OCI-LY7 (cell line): ENCODE measurements around the gene CNKSR3. TPM values are rescaled to one million over a fixed set of nuclear protein-coding genes. Genes with fewer than 3 reads are reported as not detected.

Experiments used
- BruUV-seq: library from RNA; stranded (reverse); fragments of 400-500 nt; replicated peaks from 2 replicates; lab custom pipeline; 2021; lab: Mats Ljungman, UMichigan
- CTCF ChIA-PET: fragments of 300-600 bp; sonication (Branson Sonifier 250); formaldehyde crosslinking; loops from one replicate; lab custom pipeline; 2022; ENCODE audit warnings: antibody characterized with exemption; ENCODE audit not compliant: unreplicated experiment; lab: Charles Lee
- POLR2A ChIA-PET: fragments of 300-600 bp; sonication (Branson Sonifier 250); formaldehyde crosslinking; loops from one replicate; lab custom pipeline; 2022; ENCODE audit warnings: antibody characterized with exemption; lab: Charles Lee
- DNase-seq: peaks from one replicate; pipeline ENCODE4 v3.0.0-alpha.2; 2015; ENCODE audit warnings: low spot score
- H2AFZ ChIP-seq: fragments of 200-600 bp; sonication (generic), shearing (Covaris generic); 2 replicates; pipeline ENCODE4 v1.6.1; 2014; ENCODE audit warnings: mild to moderate bottlenecking, antibody characterized with exemption, low read length, moderate library complexity
- H3K27ac ChIP-seq: fragments of 200-600 bp; sonication (generic); 2 replicates; pipeline ENCODE4 v1.5.1; 2014; ENCODE audit warnings: mixed run types, low read depth, mild to moderate bottlenecking, moderate library complexity, low read length, inconsistent platforms; ENCODE audit not compliant: poor library complexity, severe bottlenecking
- H3K36me3 ChIP-seq: fragments of 200-600 bp; sonication (generic); 2 replicates; pipeline ENCODE4 v1.6.1; 2014; ENCODE audit warnings: mild to moderate bottlenecking, antibody characterized with exemption, low read length, moderate library complexity, mixed read lengths; ENCODE audit not compliant: insufficient read depth
- H3K4me1 ChIP-seq: fragments of 200-600 bp; sonication (generic); 2 replicates; pipeline ENCODE4 v1.5.1; 2014; ENCODE audit warnings: mild to moderate bottlenecking, low read length; ENCODE audit not compliant: insufficient read depth, poor library complexity, severe bottlenecking
- H3K4me2 ChIP-seq: fragments of 200-600 bp; sonication (generic); 2 replicates; pipeline ENCODE4 v1.6.1; 2014; ENCODE audit warnings: mild to moderate bottlenecking, low read length
- H3K4me3 ChIP-seq: fragments of 200-600 bp; sonication (generic); 2 replicates; pipeline ENCODE4 v1.5.1; 2014; ENCODE audit warnings: mild to moderate bottlenecking, low read depth, low read length; ENCODE audit not compliant: poor library complexity, severe bottlenecking
- H3K79me2 ChIP-seq: fragments of 200-600 bp; sonication (generic); 2 replicates; pipeline ENCODE4 v1.6.1; 2016; ENCODE audit warnings: low read depth, mild to moderate bottlenecking, low read length, moderate library complexity, mixed read lengths; ENCODE audit not compliant: insufficient read depth
- H3K9me2 ChIP-seq: fragments of 200-600 bp; sonication (generic); 2 replicates; pipeline ENCODE4 v1.6.1; 2016; ENCODE audit warnings: mild to moderate bottlenecking, low read length, mixed read lengths; ENCODE audit not compliant: insufficient read depth
- H3K9me3 ChIP-seq: fragments of 200-600 bp; sonication (generic); 2 replicates; pipeline ENCODE4 v1.6.1; 2014; ENCODE audit warnings: mild to moderate bottlenecking, mixed run types, low read length, mixed read lengths
- H4K20me1 ChIP-seq: fragments of 200-600 bp; sonication (generic); 2 replicates; pipeline ENCODE4 v1.6.1; 2014; ENCODE audit warnings: mild to moderate bottlenecking, antibody characterized with exemption, low read length, moderate library complexity, mixed read lengths; ENCODE audit not compliant: insufficient read depth
- CTCF ChIP-seq: fragments of 200-600 bp; sonication (generic); conservative IDR thresholded peaks from 2 replicates; pipeline ENCODE4 v1.5.1; 2014; ENCODE audit warnings: mild to moderate bottlenecking, antibody characterized with exemption, low read length, moderate library complexity, mixed read lengths
- EZH2phosphoT487 ChIP-seq: fragments of 200-600 bp; sonication (generic); IDR thresholded peaks from 2 replicates; pipeline ENCODE4 v1.6.1; 2018; ENCODE audit warnings: low read depth, borderline replicate concordance, mild to moderate bottlenecking, mixed run types, antibody characterized with exemption, low read length, moderate library complexity, mixed read lengths
- intact Hi-C: fragments of 100-400 bp; cut with micrococcal nuclease; formaldehyde crosslinking; loops from one replicate; pipeline ENCODE4 v1.10.0; 2022; ENCODE audit not compliant: unreplicated experiment
- total RNA-seq, 2 experiments: library from RNA; depleted of rRNA in 1 of 2; stranded (reverse); fragments of >200 nt in 1 of 2; shearing (Covaris generic) in 1 of 2; gene quantifications; 2 replicates each; pipeline ENCODE4 v1.2.3, GENCODE V29; 2014 to 2022

The CNKSR3 gene
- total RNA-seq, 2 experiments from 2014 or later: not detected

- BruUV-seq: no TSS peak
- H3K4me2 ChIP-seq: no peak overlapping the region
- ChIA-PET CTCF (no interaction called here), POLR2A (no interaction called here)
- H3K79me2 ChIP-seq: no peaks in the 10 kb centered on the region
- intact Hi-C loops: no loop called here
- H3K4me1 ChIP-seq: no peaks in the 10 kb centered on the region
- TF ChIP-seq CTCF: no peak
- H3K9me2 ChIP-seq: no peaks in the 10 kb centered on the region
- no peak overlapping the region for H3K27ac ChIP-seq
- H3K4me3 ChIP-seq: no peak overlapping the region
- DNase-seq: no peak
- no peaks in the 10 kb centered on the region for H3K9me3 ChIP-seq
- H3K36me3 ChIP-seq: no peaks in the 10 kb centered on the region
- no peaks in the 10 kb centered on the region; the same call in 1 of the 2 replicates for H4K20me1 ChIP-seq
- no peak overlapping the region for H2AFZ ChIP-seq
Observed at GRCh38 chr6:154509421-154510143, 903 bp downstream of the CNKSR3 start.

GRCh38 chr6:154508573-154509375 is 1.7 kb downstream of the CNKSR3 start:
- CTCF ChIA-PET: no interaction called here
- no peaks in the 10 kb centered on the region for H3K4me1 ChIP-seq
- TF ChIP-seq CTCF: no peak
- no peak for TF ChIP-seq EZH2phosphoT487
- no peak for DNase-seq
- H3K9me3 ChIP-seq: no peaks in the 10 kb centered on the region
- no peak overlapping the region for H3K27ac ChIP-seq
- H3K4me2 ChIP-seq: no peak overlapping the region
- no peak overlapping the region for H2AFZ ChIP-seq
- H3K4me3 ChIP-seq: no peak overlapping the region
- POLR2A ChIA-PET: no interaction called here
- BruUV-seq: no TSS peak
- H3K79me2 ChIP-seq: no peaks in the 10 kb centered on the region
- H4K20me1 ChIP-seq: no peaks in the 10 kb centered on the region
- intact Hi-C loops: no loop called here
- no peaks in the 10 kb centered on the region for H3K36me3 ChIP-seq
- no peaks in the 10 kb centered on the region for H3K9me2 ChIP-seq
